PFSK-1 (cell line): ENCODE results near the gene SPEM2.

Experiments
- FOXP2 ChIP-seq: optimal IDR thresholded peaks from 2 replicates; pipeline ENCODE3; 2011; ENCODE audit warnings: borderline replicate concordance, control low read depth, inconsistent platforms; ENCODE audit not compliant: insufficient read depth; ENCODE audit errors: extremely low read length, extremely low read depth
- POLR2AphosphoS5 ChIP-seq: IDR thresholded peaks from 2 replicates; pipeline ENCODE4 v1.6.1; 2012; ENCODE audit warnings: low read depth, mild to moderate bottlenecking, control low read depth, low read length, moderate library complexity
- REST ChIP-seq, 2 experiments: IDR thresholded peaks; 2 replicates each; pipeline versions ENCODE4 v1.6.1 to v1.8.0; 2011 to 2012; ENCODE audit warnings: low read depth in 2 of 2, low read length in 2 of 2, control low read depth in 1 of 2, inconsistent platforms in 1 of 2, mild to moderate bottlenecking in 1 of 2, moderate library complexity in 1 of 2; ENCODE audit not compliant: insufficient read depth in 1 of 2
- SIN3A ChIP-seq: IDR thresholded peaks from 2 replicates; pipeline ENCODE4 v1.6.1; 2012; ENCODE audit warnings: mild to moderate bottlenecking, low read length, moderate library complexity, borderline replicate concordance; ENCODE audit not compliant: insufficient read depth
- TAF1 ChIP-seq: IDR thresholded peaks from 2 replicates; pipeline ENCODE4 v1.6.1; 2012; ENCODE audit warnings: low read length, control low read depth, borderline replicate concordance; ENCODE audit not compliant: insufficient read depth

Gene SPEM2

GRCh38 chr17:7407485-7408251, 17.7 kb upstream of the SPEM2 start, which contains the start of gene NLGN2:
TSS of gene NLGN2 (plus strand) at chr17:7407845. CDS start at chr17:7408256, 411 bp downstream.
- no peak for TF ChIP-seq FOXP2
- TF ChIP-seq SIN3A: no peak
- no peak for TF ChIP-seq TAF1
- no peak for TF ChIP-seq POLR2AphosphoS5
- no peak for TF ChIP-seq REST (IDR thresholded peaks at IDR 0.05; ENCODE audit: insufficient read depth in 1 of 2, low read depth in 2 of 2, low read length in 2 of 2)

- TF ChIP-seq SIN3A (no peak), POLR2AphosphoS5 (no peak), REST (IDR thresholded peaks at IDR 0.05; ENCODE audit: insufficient read depth in 1 of 2, low read depth in 2 of 2, low read length in 2 of 2) (no peak)
Measured at GRCh38 chr17:7408252-7408727, 17.1 kb upstream of the SPEM2 start.

- TF ChIP-seq POLR2AphosphoS5: no peak
- no peak for TF ChIP-seq REST (IDR thresholded peaks at IDR 0.05; ENCODE audit: insufficient read depth in 1 of 2, low read depth in 2 of 2, low read length in 2 of 2)
- no peak for TF ChIP-seq FOXP2
- TF ChIP-seq TAF1: no peak
- no peak for TF ChIP-seq SIN3A
Measured at GRCh38 chr17:7408863-7409262, 16.6 kb upstream of the SPEM2 start.

GRCh38 chr17:7409716-7410115, 15.7 kb upstream of the SPEM2 start:
- TF ChIP-seq FOXP2 (no peak), POLR2AphosphoS5 (no peak), REST (IDR thresholded peaks at IDR 0.05; ENCODE audit: insufficient read depth in 1 of 2, low read depth in 2 of 2, low read length in 2 of 2) (no peak)
